ENCODE results near the gene TMEM18.

DNA sequence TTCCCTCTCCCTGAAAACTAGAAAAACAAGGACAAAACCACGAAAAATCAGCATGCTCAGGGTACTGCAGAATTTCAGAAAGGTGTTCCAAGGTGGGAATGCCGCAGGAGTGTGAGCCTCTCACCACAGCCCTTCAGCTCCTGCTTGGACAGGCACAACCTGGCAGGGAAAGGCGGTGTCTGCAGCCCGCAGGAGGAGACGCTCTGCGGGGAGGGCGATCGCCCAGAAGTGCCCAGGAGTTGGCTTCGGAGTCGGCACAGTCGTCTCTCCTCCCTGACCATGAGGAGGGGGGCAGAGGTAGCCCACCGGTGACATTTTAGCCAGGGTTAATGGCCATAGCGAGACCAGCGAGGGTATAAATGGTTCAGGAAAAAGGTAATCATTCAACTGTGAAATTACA lies 57.2 kb downstream of the TMEM18 start:
- TF ChIP-seq, protein P1, sequence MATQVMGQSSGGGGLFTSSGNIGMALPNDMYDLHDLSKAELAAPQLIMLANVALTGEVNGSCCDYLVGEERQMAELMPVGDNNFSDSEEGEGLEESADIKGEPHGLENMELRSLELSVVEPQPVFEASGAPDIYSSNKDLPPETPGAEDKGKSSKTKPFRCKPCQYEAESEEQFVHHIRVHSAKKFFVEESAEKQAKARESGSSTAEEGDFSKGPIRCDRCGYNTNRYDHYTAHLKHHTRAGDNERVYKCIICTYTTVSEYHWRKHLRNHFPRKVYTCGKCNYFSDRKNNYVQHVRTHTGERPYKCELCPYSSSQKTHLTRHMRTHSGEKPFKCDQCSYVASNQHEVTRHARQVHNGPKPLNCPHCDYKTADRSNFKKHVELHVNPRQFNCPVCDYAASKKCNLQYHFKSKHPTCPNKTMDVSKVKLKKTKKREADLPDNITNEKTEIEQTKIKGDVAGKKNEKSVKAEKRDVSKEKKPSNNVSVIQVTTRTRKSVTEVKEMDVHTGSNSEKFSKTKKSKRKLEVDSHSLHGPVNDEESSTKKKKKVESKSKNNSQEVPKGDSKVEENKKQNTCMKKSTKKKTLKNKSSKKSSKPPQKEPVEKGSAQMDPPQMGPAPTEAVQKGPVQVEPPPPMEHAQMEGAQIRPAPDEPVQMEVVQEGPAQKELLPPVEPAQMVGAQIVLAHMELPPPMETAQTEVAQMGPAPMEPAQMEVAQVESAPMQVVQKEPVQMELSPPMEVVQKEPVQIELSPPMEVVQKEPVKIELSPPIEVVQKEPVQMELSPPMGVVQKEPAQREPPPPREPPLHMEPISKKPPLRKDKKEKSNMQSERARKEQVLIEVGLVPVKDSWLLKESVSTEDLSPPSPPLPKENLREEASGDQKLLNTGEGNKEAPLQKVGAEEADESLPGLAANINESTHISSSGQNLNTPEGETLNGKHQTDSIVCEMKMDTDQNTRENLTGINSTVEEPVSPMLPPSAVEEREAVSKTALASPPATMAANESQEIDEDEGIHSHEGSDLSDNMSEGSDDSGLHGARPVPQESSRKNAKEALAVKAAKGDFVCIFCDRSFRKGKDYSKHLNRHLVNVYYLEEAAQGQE (IDR thresholded peaks at IDR 0.05; ENCODE audit: unreplicated experiment) = no peak
- TF ChIP-seq, protein P2, sequence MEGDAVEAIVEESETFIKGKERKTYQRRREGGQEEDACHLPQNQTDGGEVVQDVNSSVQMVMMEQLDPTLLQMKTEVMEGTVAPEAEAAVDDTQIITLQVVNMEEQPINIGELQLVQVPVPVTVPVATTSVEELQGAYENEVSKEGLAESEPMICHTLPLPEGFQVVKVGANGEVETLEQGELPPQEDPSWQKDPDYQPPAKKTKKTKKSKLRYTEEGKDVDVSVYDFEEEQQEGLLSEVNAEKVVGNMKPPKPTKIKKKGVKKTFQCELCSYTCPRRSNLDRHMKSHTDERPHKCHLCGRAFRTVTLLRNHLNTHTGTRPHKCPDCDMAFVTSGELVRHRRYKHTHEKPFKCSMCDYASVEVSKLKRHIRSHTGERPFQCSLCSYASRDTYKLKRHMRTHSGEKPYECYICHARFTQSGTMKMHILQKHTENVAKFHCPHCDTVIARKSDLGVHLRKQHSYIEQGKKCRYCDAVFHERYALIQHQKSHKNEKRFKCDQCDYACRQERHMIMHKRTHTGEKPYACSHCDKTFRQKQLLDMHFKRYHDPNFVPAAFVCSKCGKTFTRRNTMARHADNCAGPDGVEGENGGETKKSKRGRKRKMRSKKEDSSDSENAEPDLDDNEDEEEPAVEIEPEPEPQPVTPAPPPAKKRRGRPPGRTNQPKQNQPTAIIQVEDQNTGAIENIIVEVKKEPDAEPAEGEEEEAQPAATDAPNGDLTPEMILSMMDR (conservative IDR thresholded peaks at IDR 0.05; ENCODE audit: low read depth in 2 of 2) = no peak
- TF ChIP-seq EZH2 (IDR thresholded peaks at IDR 0.05; ENCODE audit: low read depth, unreplicated experiment) (no peak), CREB1 (CRISPR knock-in tag; IDR thresholded peaks at IDR 0.05; ENCODE audit: low read depth) (no peak), NANOG (IDR thresholded peaks at IDR 0.05; ENCODE audit: borderline replicate concordance) (no peak), JUNB (IDR thresholded peaks at IDR 0.05; ENCODE audit: unreplicated experiment) (no peak), POLR2AphosphoS5 (IDR thresholded peaks at IDR 0.05; ENCODE audit: low read depth) (no peak), EZH2phosphoT487 (IDR thresholded peaks at IDR 0.05; ENCODE audit: unreplicated experiment) (no peak), ZNF331 (CRISPR knock-in tag; IDR thresholded peaks at IDR 0.05; ENCODE audit: low read depth) (no peak), ZNF114 (CRISPR knock-in tag; IDR thresholded peaks at IDR 0.05) (no peak), STAT1 (IDR thresholded peaks at IDR 0.05; ENCODE audit: unreplicated experiment) (no peak)
- TF ChIP-seq, protein P3, sequence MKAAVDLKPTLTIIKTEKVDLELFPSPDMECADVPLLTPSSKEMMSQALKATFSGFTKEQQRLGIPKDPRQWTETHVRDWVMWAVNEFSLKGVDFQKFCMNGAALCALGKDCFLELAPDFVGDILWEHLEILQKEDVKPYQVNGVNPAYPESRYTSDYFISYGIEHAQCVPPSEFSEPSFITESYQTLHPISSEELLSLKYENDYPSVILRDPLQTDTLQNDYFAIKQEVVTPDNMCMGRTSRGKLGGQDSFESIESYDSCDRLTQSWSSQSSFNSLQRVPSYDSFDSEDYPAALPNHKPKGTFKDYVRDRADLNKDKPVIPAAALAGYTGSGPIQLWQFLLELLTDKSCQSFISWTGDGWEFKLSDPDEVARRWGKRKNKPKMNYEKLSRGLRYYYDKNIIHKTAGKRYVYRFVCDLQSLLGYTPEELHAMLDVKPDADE (IDR thresholded peaks at IDR 0.05) = no peak
